ENCODE measurements around the gene SC5D.

- TF ChIP-seq CTCF (IDR thresholded peaks at IDR 0.05) (no peak), POLR2A (IDR thresholded peaks at IDR 0.05) (no peak)
These were observed 42.6 kb downstream of the SC5D start for GRCh38 chr11:121334973-121335710.
